Activated naive CD8-positive, alpha-beta T cell (primary cell): ENCODE data around the gene UBA6.

ENCODE experiments used
- H3K27ac Mint-ChIP-seq: one replicate; pipeline ENCODE4 v1.8.0; 2021; ENCODE audit warnings: mixed read lengths
- H3K27me3 Mint-ChIP-seq: one replicate; pipeline ENCODE4 v1.8.0; 2021; ENCODE audit warnings: mixed read lengths
- H3K36me3 Mint-ChIP-seq: one replicate; pipeline ENCODE4 v1.8.0; 2021; ENCODE audit warnings: mixed read lengths
- H3K4me1 Mint-ChIP-seq: one replicate; pipeline ENCODE4 v1.8.0; 2021; ENCODE audit warnings: low read depth, mixed read lengths
- H3K4me3 Mint-ChIP-seq: one replicate; pipeline ENCODE4 v1.8.0; 2021; ENCODE audit warnings: mild to moderate bottlenecking, mixed read lengths
- H3K9me3 Mint-ChIP-seq: one replicate; pipeline ENCODE4 v1.8.0; 2021; ENCODE audit warnings: low read depth, mixed read lengths

UBA6 gene

GRCh38 chr4:67700116-67700737, 728 bp downstream of the UBA6 start:
- Mint-ChIP-seq H3K9me3 (peaks cover 3% of the 10 kb centered on the region), H3K27ac (peak overlapping the region; percentile 81), H3K27me3 (no peaks in the 10 kb centered on the region), H3K4me1 (peaks cover 61% of the 10 kb centered on the region), H3K36me3 (peaks cover 18% of the 10 kb centered on the region), H3K4me3 (peak overlapping the region; percentile 98)

- Mint-ChIP-seq H3K36me3 (peaks cover 16% of the 10 kb centered on the region), H3K27me3 (no peaks in the 10 kb centered on the region), H3K27ac (no peak overlapping the region), H3K4me1 (peaks cover 61% of the 10 kb centered on the region), H3K4me3 (peak overlapping the region; percentile 98), H3K9me3 (no peaks in the 10 kb centered on the region)
Observed at GRCh38 chr4:67699603-67700002, 1.4 kb downstream of the UBA6 start.

GRCh38 chr4:67697860-67698687, 2.9 kb downstream of the UBA6 start:
- Mint-ChIP-seq H3K4me3 (peak overlapping the region; percentile 36), H3K27me3 (no peaks in the 10 kb centered on the region), H3K4me1 (peaks cover 55% of the 10 kb centered on the region), H3K36me3 (peaks cover 14% of the 10 kb centered on the region), H3K27ac (no peak overlapping the region), H3K9me3 (peaks cover 4% of the 10 kb centered on the region)

GRCh38 chr4:67696061-67696460, 4.9 kb downstream of the UBA6 start:
- H3K9me3 Mint-ChIP-seq: peaks cover 12% of the 10 kb centered on the region
- no peak overlapping the region for H3K27ac Mint-ChIP-seq
- no peak overlapping the region for H3K4me3 Mint-ChIP-seq
- peaks cover 31% of the 10 kb centered on the region for H3K36me3 Mint-ChIP-seq
- H3K27me3 Mint-ChIP-seq: no peaks in the 10 kb centered on the region
- H3K4me1 Mint-ChIP-seq: peaks cover 50% of the 10 kb centered on the region

GRCh38 chr4:67694662-67695061, 6.3 kb downstream of the UBA6 start:
- H3K4me1 Mint-ChIP-seq: peaks cover 54% of the 10 kb centered on the region
- H3K9me3 Mint-ChIP-seq: peaks cover 12% of the 10 kb centered on the region
- H3K27ac Mint-ChIP-seq: no peak overlapping the region
- peaks cover 37% of the 10 kb centered on the region for H3K36me3 Mint-ChIP-seq
- H3K27me3 Mint-ChIP-seq: no peaks in the 10 kb centered on the region
- H3K4me3 Mint-ChIP-seq: no peak overlapping the region

- Mint-ChIP-seq H3K4me3 (no peak overlapping the region), H3K27ac (no peak overlapping the region), H3K4me1 (peaks cover 43% of the 10 kb centered on the region), H3K36me3 (peaks cover 41% of the 10 kb centered on the region), H3K27me3 (no peaks in the 10 kb centered on the region), H3K9me3 (peaks cover 12% of the 10 kb centered on the region)
Observed at GRCh38 chr4:67691328-67691727, 9.6 kb downstream of the UBA6 start.

- peaks cover 29% of the 10 kb centered on the region for H3K36me3 Mint-ChIP-seq
- H3K4me1 Mint-ChIP-seq: peaks cover 42% of the 10 kb centered on the region
- no peaks in the 10 kb centered on the region for H3K27me3 Mint-ChIP-seq
- H3K4me3 Mint-ChIP-seq: no peak overlapping the region
- no peak overlapping the region for H3K27ac Mint-ChIP-seq
- H3K9me3 Mint-ChIP-seq: peaks cover 4% of the 10 kb centered on the region
Observed at GRCh38 chr4:67687636-67688035, 13.3 kb downstream of the UBA6 start.

- peaks cover 18% of the 10 kb centered on the region for H3K36me3 Mint-ChIP-seq
- H3K27me3 Mint-ChIP-seq: no peaks in the 10 kb centered on the region
- H3K27ac Mint-ChIP-seq: no peak overlapping the region
- H3K4me1 Mint-ChIP-seq: peaks cover 36% of the 10 kb centered on the region
- H3K4me3 Mint-ChIP-seq: no peak overlapping the region
- no peaks in the 10 kb centered on the region for H3K9me3 Mint-ChIP-seq
Observed at GRCh38 chr4:67685532-67685859, 15.5 kb downstream of the UBA6 start.

GRCh38 chr4:67684839-67685531, 16.0 kb downstream of the UBA6 start:
- Mint-ChIP-seq H3K36me3 (peaks cover 17% of the 10 kb centered on the region), H3K27me3 (no peaks in the 10 kb centered on the region), H3K27ac (peak overlapping the region; percentile 4), H3K4me3 (no peak overlapping the region), H3K9me3 (no peaks in the 10 kb centered on the region), H3K4me1 (peaks cover 35% of the 10 kb centered on the region)

GRCh38 chr4:67682266-67682665, 18.7 kb downstream of the UBA6 start:
- H3K27me3 Mint-ChIP-seq: no peaks in the 10 kb centered on the region
- H3K9me3 Mint-ChIP-seq: no peaks in the 10 kb centered on the region
- H3K4me1 Mint-ChIP-seq: peaks cover 27% of the 10 kb centered on the region
- no peak overlapping the region for H3K27ac Mint-ChIP-seq
- no peak overlapping the region for H3K4me3 Mint-ChIP-seq
- peaks cover 15% of the 10 kb centered on the region for H3K36me3 Mint-ChIP-seq

GRCh38 chr4:67680581-67681222, 20.3 kb downstream of the UBA6 start:
- H3K27me3 Mint-ChIP-seq: no peaks in the 10 kb centered on the region
- H3K27ac Mint-ChIP-seq: peak overlapping the region; percentile 37
- peaks cover 18% of the 10 kb centered on the region for H3K4me1 Mint-ChIP-seq
- no peak overlapping the region for H3K4me3 Mint-ChIP-seq
- peaks cover 20% of the 10 kb centered on the region for H3K36me3 Mint-ChIP-seq
- no peaks in the 10 kb centered on the region for H3K9me3 Mint-ChIP-seq

GRCh38 chr4:67678612-67679011, 22.3 kb downstream of the UBA6 start:
- Mint-ChIP-seq H3K4me1 (peaks cover 6% of the 10 kb centered on the region), H3K9me3 (no peaks in the 10 kb centered on the region), H3K36me3 (peaks cover 20% of the 10 kb centered on the region), H3K4me3 (no peak overlapping the region), H3K27ac (no peak overlapping the region), H3K27me3 (no peaks in the 10 kb centered on the region)

- Mint-ChIP-seq H3K27ac (no peak overlapping the region), H3K4me3 (no peak overlapping the region), H3K4me1 (peaks cover 3% of the 10 kb centered on the region), H3K27me3 (no peaks in the 10 kb centered on the region), H3K9me3 (no peaks in the 10 kb centered on the region), H3K36me3 (peaks cover 18% of the 10 kb centered on the region)
Observed at GRCh38 chr4:67674098-67674497, 26.9 kb downstream of the UBA6 start.

GRCh38 chr4:67668315-67668714, 32.6 kb downstream of the UBA6 start:
- Mint-ChIP-seq H3K4me1 (peaks cover 3% of the 10 kb centered on the region), H3K36me3 (peaks cover 12% of the 10 kb centered on the region), H3K4me3 (no peak overlapping the region), H3K9me3 (no peaks in the 10 kb centered on the region), H3K27me3 (no peaks in the 10 kb centered on the region), H3K27ac (no peak overlapping the region)

GRCh38 chr4:67660418-67660817, 40.5 kb downstream of the UBA6 start:
- Mint-ChIP-seq H3K36me3 (peaks cover 49% of the 10 kb centered on the region), H3K4me3 (no peak overlapping the region), H3K27ac (no peak overlapping the region), H3K27me3 (no peaks in the 10 kb centered on the region), H3K9me3 (peaks cover 6% of the 10 kb centered on the region), H3K4me1 (peaks cover 9% of the 10 kb centered on the region)
